PC-3 (cell line): ENCODE measurements around the gene SLC10A7. TPM values are rescaled to one million over a fixed set of nuclear protein-coding genes. Genes with fewer than 3 reads are reported as not detected.

Experiments used
- ATAC-seq: fragments of 200-7000 bp; cut with Tn5 transposase; 2 replicates; pipeline ENCODE4 v1.9.1; 2020; ENCODE audit warnings: mild to moderate bottlenecking, moderate library complexity
- BruUV-seq: library from RNA; stranded (reverse); fragments of 400-500 nt; replicated peaks from 2 replicates; lab custom pipeline; 2021; lab: Mats Ljungman, UMichigan
- CTCF ChIA-PET: fragments of 300-600 bp; sonication (Branson Sonifier 250); formaldehyde crosslinking; loops from one replicate; lab custom pipeline; 2022; ENCODE audit warnings: antibody characterized with exemption; lab: Charles Lee
- POLR2A ChIA-PET: fragments of 300-600 bp; sonication (Branson Sonifier 250); formaldehyde crosslinking; loops from one replicate; lab custom pipeline; 2022; ENCODE audit warnings: antibody characterized with exemption; ENCODE audit not compliant: unreplicated experiment; lab: Charles Lee
- DNase-seq: peaks from one replicate; pipeline ENCODE4 v3.0.0-alpha.2; 2015
- H2AFZ ChIP-seq: fragments of 300-600 bp; sonication (generic); 2 replicates; pipeline ENCODE4 v1.6.0; 2016; ENCODE audit warnings: antibody characterized with exemption, low read length
- H3F3A ChIP-seq: fragments of 300-600 bp; sonication (generic); one replicate; pipeline ENCODE4 v1.6.0; 2017; ENCODE audit warnings: antibody characterized with exemption, low read length, control low read depth, mild to moderate bottlenecking; ENCODE audit not compliant: unreplicated experiment
- H3K27ac ChIP-seq: fragments of 300-600 bp; sonication (generic); 2 replicates; pipeline ENCODE4 v1.5.1; 2016; ENCODE audit warnings: mild to moderate bottlenecking, low read length
- H3K27me3 ChIP-seq: fragments of 300-600 bp; sonication (generic); 2 replicates; pipeline ENCODE4 v1.6.1; 2016; ENCODE audit warnings: low read length, mixed read lengths
- H3K36me3 ChIP-seq: fragments of 300-600 bp; sonication (generic); 2 replicates; pipeline ENCODE4 v1.6.1; 2016; ENCODE audit warnings: low read depth, mixed run types, low read length, mixed read lengths
- H3K4me1 ChIP-seq: fragments of 300-600 bp; sonication (generic); 2 replicates; pipeline ENCODE4 v1.5.1; 2016; ENCODE audit warnings: low read length; ENCODE audit not compliant: insufficient read depth
- H3K4me2 ChIP-seq: fragments of 300-600 bp; sonication (generic); 2 replicates; pipeline ENCODE4 v1.6.0; 2016; ENCODE audit warnings: low read length
- H3K4me3 ChIP-seq: fragments of 300-600 bp; sonication (generic); 2 replicates; pipeline ENCODE4 v1.5.1; 2016; ENCODE audit warnings: mild to moderate bottlenecking, low read length, mixed read lengths
- H3K79me2 ChIP-seq: fragments of 300-600 bp; sonication (generic); 2 replicates; pipeline ENCODE4 v1.6.1; 2017; ENCODE audit warnings: low read length, mixed read lengths
- H3K9ac ChIP-seq: fragments of 300-600 bp; sonication (generic); 2 replicates; pipeline ENCODE4 v1.6.0; 2016; ENCODE audit warnings: mild to moderate bottlenecking, low read length
- H3K9me2 ChIP-seq: fragments of 300-600 bp; sonication (generic); replicated peaks from 2 replicates; pipeline ENCODE4 v1.6.1; 2016; ENCODE audit warnings: mixed run types, low read length, mixed read lengths
- H3K9me3 ChIP-seq: fragments of 300-600 bp; sonication (generic); 2 replicates; pipeline ENCODE4 v1.6.1; 2016; ENCODE audit warnings: low read length, mixed read lengths
- H4K20me1 ChIP-seq: fragments of 300-600 bp; sonication (generic); 2 replicates; pipeline ENCODE4 v1.6.1; 2016; ENCODE audit warnings: low read length, mixed read lengths
- CTCF ChIP-seq: fragments of 300-600 bp; sonication (generic); conservative IDR thresholded peaks from 2 replicates; pipeline ENCODE4 v1.5.1; 2017; ENCODE audit warnings: antibody characterized with exemption, low read depth, mild to moderate bottlenecking, low read length
- EZH2 ChIP-seq: fragments of 300-600 bp; sonication (generic); IDR thresholded peaks from one replicate; pipeline ENCODE4 v1.6.1; 2017; ENCODE audit warnings: antibody characterized with exemption, mild to moderate bottlenecking, low read length; ENCODE audit not compliant: unreplicated experiment
- EZH2phosphoT487 ChIP-seq: fragments of 300-600 bp; sonication (generic); IDR thresholded peaks from 2 replicates; pipeline ENCODE4 v1.6.1; 2018; ENCODE audit warnings: mild to moderate bottlenecking, antibody characterized with exemption, low read length, borderline replicate concordance
- intact Hi-C: fragments of 100-400 bp; cut with micrococcal nuclease; formaldehyde crosslinking; loops from 2 replicates; pipeline ENCODE4 v1.9.0; 2023
- total RNA-seq: library from RNA; depleted of rRNA; stranded (reverse); fragments of >200 nt; gene quantifications from 2 replicates; pipeline ENCODE4 v1.2.3, GENCODE V29; 2014

The SLC10A7 gene
- total RNA-seq, 1 experiment from 2014 or later, result 9.1 TPM

- no peaks in the 10 kb centered on the region for H3K36me3 ChIP-seq
- H4K20me1 ChIP-seq, result no peaks in the 10 kb centered on the region
- intact Hi-C loops, result loop anchor here (1.0 kb wide), 1 partner anchor 35 kb away; no protein-coding TSS in a partner anchor
- ATAC-seq (no peak), DNase-seq (no peak)
- no peak overlapping the region for H3K4me2 ChIP-seq
- no peak overlapping the region for H2AFZ ChIP-seq
- H3K27ac ChIP-seq, result no peak overlapping the region
- ChIA-PET POLR2A (no interaction called here), CTCF (no interaction called here)
- peaks cover 9% of the 10 kb centered on the region for H3K4me1 ChIP-seq
- H3K27me3 ChIP-seq, result no peaks in the 10 kb centered on the region
- no peaks in the 10 kb centered on the region for H3K9me2 ChIP-seq
- no peak overlapping the region for H3K9ac ChIP-seq
- H3K4me3 ChIP-seq, result no peak overlapping the region
- H3F3A ChIP-seq, result no peaks in the 10 kb centered on the region
- BruUV-seq, result no TSS peak
- no peaks in the 10 kb centered on the region for H3K9me3 ChIP-seq
- no peaks in the 10 kb centered on the region for H3K79me2 ChIP-seq
- TF ChIP-seq CTCF, result no peak
- no peak for TF ChIP-seq EZH2
- TF ChIP-seq EZH2phosphoT487, result no peak
These were observed 149.9 kb downstream of the SLC10A7 start for GRCh38 chr4:146371812-146372211.

GRCh38 chr4:146370841-146371240 is 150.9 kb downstream of the SLC10A7 start:
- Histone ChIP-seq H4K20me1 (no peaks in the 10 kb centered on the region), H3K79me2 (no peaks in the 10 kb centered on the region), H3K9me2 (no peaks in the 10 kb centered on the region), H2AFZ (no peak overlapping the region), H3K27me3 (no peaks in the 10 kb centered on the region), H3K27ac (no peak overlapping the region), H3K4me3 (no peak overlapping the region), H3K4me1 (peaks cover 9% of the 10 kb centered on the region), H3K9me3 (no peaks in the 10 kb centered on the region), H3K4me2 (peak overlapping the region; percentile 9), H3F3A (no peaks in the 10 kb centered on the region), H3K9ac (no peak overlapping the region), H3K36me3 (no peaks in the 10 kb centered on the region)
- ChIA-PET POLR2A (no interaction called here), CTCF (no interaction called here)
- TF ChIP-seq CTCF (no peak), EZH2 (no peak), EZH2phosphoT487 (no peak)
- peak; percentile 88 for ATAC-seq
- DNase-seq, result peak; percentile 57
- intact Hi-C loops, result loop anchor here (1.0 kb wide), 1 partner anchor 36 kb away; no protein-coding TSS in a partner anchor
- BruUV-seq, result no TSS peak

GRCh38 chr4:146369446-146369845 is 152.3 kb downstream of the SLC10A7 start:
- BruUV-seq, result no TSS peak
- TF ChIP-seq EZH2 (no peak), EZH2phosphoT487 (no peak), CTCF (no peak)
- H3K4me3 ChIP-seq, result no peak overlapping the region
- H4K20me1 ChIP-seq, result no peaks in the 10 kb centered on the region
- H3K27ac ChIP-seq, result no peak overlapping the region
- no peak overlapping the region for H3K9ac ChIP-seq
- no peak overlapping the region for H2AFZ ChIP-seq
- no peak for DNase-seq
- POLR2A ChIA-PET, result no interaction called here
- H3K4me2 ChIP-seq, result no peak overlapping the region
- intact Hi-C loops, result no loop called here
- H3F3A ChIP-seq, result no peaks in the 10 kb centered on the region
- peaks cover 9% of the 10 kb centered on the region for H3K4me1 ChIP-seq
- ATAC-seq, result no peak
- CTCF ChIA-PET, result no interaction called here
- no peaks in the 10 kb centered on the region for H3K9me2 ChIP-seq
- no peaks in the 10 kb centered on the region for H3K27me3 ChIP-seq
- no peaks in the 10 kb centered on the region for H3K79me2 ChIP-seq
- H3K36me3 ChIP-seq, result no peaks in the 10 kb centered on the region
- no peaks in the 10 kb centered on the region for H3K9me3 ChIP-seq
